Hippocampal formation (tissue), 2 donors: ENCODE results near the gene UTP3.
"Not testable (repeated sequence)": the region's sequence is repeated elsewhere in the genome, so short reads cannot be mapped to it uniquely, and the experiment has no call there.

ENCODE experiments used
- DNase-seq, 2 donors: peaks; one replicate each; lab custom pipeline; 2025; lab: John Stamatoyannopoulos, UW

UTP3 gene

DNA sequence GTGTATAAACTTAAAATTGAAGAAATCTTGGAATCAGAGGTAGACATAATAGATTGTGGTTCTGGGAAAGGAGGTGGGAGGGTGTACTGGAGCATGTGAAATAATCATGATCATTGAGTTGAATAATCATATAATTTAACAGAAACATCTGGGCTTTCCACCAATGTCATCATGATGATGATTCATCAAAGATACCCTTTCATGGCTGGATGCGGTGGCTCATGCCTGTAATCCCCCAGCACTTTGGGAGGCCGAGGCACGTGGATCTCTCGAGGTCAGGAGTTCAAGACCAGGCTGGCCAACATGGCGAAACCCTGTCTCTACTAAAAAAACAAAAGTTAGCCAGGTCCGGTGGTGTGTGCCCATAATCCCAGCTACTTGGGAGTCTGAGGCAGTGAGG, 26.8 kb downstream of the UTP3 start:
- no peak for DNase-seq

DNA sequence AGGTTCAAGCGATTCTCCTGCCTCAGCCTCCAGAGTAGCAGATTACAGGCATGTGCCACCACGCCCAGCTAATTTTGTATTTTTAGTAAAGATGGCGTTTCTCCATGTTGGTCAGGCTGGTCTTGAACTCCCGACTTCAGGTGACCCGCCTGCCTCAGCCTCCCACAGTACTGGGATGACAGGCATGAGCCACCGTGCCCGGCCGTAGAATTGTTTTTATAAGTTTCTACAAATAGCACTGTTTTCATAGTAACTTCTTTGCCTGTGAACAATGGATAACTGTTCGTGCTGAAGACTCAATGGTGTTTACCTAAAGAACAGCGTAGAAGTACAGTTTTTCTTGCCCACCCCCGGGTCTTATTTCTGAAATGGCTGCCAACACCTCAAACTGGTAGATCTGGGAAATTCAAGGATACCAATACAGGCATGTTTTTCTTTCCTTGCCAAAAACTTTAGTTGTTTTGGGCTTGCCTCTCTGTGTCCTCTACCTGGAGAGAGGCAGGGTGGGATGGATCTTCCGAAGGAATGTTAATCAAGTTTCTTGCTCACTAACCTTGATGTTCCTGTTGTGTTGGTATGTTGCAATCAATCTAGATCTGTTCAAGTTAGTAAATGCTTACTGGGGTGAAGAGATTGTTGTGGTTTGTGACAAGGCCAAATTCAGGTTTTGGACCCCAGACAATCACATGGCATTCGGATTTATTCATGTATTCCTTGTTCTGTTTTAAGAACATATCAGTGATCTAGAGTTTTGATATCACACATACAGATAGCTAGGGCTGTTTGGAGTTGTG, 30.7 kb downstream of the UTP3 start:
- DNase-seq: no peak

DNA sequence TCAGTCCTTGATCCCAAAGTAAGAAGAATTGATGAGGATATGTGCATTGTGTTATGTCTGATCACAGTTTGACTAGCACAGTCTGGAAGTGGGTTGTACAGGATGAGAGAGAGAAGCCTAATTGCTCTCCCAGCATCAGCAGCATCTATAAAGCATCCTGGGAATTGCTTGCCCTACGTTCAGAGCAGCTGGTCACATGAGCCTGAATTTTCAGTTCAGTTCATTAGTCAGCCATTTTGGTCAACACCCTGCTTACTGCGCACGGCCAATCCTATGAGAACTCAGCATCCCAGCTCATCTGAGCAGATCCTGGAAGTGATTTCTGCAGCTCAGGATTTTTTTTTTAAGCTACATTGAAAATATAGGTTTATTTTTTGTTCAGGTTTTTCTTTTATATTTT, 33.4 kb downstream of the UTP3 start, which contains the start of gene RUFY3:
RUFY3 (plus strand) TSS at position 218 of the 400 bp plus-strand sequence. CDS start 610 bp downstream, outside the sequence.
- DNase-seq: peak; percentile 74 to 97

DNA sequence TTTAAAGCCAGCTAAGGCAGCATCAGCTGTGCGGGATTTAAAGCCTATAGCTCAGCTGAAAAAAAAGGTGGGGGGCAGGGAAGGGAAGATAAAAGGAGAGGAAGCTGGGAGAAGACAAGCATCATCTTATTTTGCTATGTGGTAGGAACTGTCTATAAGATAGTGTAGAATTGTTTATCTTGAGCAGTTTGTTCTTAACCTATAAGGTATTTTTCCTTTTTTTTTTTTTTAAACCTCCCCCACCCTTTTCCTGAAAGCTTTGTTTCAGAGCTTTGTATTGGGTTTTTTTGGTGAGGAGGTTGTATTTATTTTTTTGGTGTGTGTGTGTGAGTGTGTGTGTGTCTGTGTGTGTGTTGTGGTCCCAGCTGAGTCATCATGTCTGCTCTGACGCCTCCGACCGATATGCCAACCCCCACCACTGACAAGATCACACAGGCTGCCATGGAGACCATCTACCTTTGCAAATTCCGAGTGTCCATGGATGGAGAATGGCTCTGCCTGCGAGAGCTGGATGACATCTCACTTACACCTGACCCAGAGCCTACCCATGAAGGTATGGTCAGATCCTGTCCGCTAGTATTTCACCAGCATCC, 34.0 kb downstream of the UTP3 start:
- no peak for DNase-seq

DNA sequence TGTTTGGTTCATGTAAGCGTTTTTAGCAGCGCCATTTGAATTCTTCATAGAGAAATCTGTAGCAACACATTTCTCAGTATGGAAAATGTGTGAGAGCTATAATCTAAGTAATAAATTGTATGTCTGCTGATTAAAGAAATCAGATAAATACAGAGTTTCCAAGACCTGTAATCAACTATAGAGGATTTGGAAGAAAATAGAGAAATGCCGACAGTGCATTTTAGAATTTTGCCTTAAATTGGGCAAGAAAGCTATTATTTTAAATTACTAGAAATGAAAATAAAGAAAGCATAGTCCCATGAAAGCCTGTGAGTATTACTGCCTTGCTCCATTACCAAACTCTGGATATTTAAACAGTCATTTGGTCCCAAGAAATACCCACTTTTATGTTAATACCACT, 36.1 kb downstream of the UTP3 start:
- DNase-seq: no peak

DNA sequence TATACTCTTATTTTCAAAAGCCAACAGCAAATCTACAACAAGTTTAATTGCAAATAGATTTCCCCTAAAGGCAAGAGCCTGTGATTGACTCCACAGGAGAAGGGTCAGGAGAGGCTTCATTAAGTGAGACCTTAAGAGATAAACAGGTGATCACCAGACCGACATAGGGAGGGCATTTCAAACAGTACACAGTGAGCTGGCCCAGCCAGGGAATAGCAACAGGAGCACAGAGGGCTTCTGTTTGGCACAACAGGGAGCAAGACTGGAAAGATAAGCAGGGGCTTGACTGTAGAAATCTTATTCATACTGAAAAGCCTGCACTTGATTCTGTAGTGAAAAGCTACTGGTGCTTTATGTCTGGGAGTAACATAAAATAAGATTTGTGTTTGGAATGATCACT, 37.3 kb downstream of the UTP3 start:
- DNase-seq: no peak

DNA sequence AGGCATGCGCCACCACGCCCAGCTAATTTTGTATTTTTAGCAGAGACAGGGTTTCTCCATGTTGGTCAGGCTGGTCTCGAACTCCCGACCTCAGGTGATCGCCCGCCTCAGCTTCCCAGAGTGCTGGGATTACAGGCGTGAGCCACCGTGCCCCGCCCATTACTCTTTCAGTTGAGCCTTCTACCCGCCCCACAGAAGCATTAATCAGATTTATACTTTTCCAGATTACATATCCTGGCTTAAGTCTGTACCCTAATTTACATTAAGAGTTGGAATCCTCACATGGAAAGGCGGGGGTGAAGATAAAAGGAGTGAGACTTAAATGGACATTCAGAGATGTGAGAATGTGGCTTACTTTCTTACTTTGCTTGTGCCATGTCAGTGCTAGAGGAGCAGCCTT, 38.2 kb downstream of the UTP3 start:
- not testable (repeated sequence) for DNase-seq

DNA sequence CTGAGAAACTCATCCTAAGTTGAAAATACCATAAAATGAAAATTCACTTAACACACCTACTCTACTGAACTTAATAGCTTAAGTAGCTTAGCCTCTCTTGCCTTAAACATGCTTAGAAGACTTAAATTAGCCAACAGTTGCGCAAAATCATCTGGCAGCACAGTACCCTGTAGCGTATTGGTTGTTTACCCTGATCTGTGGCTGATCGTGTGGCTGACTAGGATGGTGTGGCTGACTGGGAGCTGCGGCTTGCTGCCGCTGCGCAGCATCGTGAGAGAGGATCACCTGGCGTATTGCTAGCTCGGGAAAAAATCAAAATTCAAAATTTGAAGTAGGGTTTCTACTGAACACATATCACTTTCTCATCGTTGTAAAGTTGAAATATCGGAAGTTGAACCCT, 39.8 kb downstream of the UTP3 start:
- DNase-seq: no peak

DNA sequence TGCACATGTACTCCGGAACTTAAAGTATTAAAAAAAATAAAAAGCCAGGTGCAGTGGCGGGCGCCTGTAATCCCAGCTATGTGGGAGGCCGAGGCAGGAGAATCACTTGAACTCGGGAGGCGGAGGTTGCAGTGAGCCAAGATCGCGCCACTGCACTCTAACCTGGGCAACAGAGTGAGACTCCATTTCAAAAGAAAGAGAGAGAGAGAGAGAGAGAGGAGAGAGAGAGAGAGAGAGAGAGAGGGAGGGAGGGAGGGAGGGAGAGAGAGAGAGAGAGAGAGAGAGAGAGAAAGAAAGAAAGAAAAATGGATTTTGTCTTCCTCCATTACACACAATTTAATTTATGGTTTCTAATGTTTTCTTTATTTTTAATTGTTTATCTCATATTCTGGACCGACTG, 44.5 kb downstream of the UTP3 start:
- DNase-seq: not testable (repeated sequence)

DNA sequence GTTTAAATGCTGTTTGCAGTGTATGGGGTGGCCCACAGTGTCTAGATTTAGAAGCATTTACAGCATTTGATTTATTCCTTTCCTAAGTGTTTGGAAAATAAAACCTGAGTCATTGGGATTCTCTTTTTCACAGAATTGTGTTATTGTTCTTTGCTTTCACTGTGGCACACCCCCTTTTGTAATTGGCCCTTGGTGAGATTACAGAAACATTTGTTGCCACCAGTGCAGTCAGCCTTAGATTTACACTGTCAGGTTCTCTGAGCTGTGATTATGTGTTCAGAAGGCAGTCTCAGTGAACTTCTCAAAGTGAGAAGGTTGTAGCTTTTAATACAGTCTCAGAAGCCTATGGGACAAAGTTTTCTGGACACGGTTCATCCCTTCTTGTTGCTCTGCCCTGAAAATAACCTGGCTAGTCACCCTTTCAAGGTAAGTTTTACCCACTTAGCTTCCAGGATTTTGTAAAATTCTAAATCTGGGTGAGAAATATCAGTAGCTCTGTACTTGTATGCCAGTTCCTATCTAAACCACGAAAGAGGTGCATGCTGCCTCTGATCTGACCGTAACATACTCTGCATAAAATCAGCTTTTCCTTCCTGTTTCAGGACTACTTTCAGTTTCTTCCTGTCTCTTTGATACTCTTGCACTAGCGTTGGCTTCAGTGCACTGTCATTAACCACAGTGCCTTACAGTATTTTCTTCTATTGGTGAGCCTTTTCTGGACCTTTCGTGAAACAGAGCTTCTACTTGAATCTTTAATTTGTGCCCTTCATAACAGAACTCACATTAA, 46.0 kb downstream of the UTP3 start:
- DNase-seq: peak in 1 of 2 donors; percentile 31

DNA sequence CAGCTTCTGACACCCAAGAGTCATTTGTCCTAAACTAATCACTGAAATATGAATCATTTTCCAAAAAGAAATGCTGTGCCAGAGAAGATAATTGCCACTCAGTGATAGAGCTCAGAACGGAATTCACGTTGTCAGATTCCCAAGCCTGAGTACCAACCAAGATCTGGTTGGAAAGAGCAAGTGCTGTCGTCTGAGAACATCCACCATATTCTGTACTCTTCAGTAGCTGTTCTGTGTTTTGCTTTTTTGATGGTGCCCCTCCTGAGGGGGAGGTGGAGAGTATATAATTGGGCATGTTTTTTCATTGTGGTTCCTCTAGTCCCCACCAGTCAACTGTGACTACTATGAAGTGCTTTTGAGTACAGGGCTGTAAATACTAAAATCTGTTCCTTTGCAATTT, 46.6 kb downstream of the UTP3 start:
- DNase-seq: no peak

DNA sequence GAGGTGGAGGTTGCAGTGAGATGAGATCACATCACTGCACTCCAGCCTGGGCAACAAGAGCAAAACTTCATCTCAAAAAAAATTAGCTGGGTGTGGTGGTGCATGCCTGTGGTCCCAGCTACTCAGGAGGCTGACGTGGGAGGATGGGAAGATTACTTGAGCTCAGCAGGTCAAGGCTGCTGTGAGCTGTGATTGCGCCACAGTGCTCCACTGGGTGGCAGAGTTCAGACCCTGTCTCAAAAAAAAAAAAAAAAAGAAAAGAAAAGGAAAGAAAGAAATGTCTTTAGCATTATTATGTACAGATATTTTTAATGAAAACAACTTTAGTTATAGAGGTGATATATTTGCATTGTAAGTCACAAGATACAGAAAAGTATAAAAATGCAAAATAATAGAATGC, 47.6 kb downstream of the UTP3 start:
- DNase-seq: not testable (repeated sequence)

DNA sequence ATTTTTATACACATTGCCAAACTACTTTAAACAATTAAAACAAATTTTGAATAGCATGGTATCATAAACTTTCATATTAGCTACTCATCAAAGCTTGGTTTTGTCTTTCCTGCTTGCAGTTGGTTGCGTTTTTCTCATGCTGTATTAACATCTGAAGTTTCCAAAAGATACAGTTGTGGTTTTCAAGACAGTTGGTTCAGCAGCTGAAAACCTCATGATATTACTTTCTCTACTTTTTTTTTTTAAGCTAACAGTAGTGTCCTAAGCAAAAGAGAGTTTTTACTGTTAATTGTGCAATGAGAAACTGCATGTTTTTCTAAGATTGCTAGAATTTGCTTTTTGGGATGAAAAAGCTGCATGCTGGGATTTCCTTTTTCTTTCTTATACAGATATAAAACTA, 48.7 kb downstream of the UTP3 start:
- no peak for DNase-seq

DNA sequence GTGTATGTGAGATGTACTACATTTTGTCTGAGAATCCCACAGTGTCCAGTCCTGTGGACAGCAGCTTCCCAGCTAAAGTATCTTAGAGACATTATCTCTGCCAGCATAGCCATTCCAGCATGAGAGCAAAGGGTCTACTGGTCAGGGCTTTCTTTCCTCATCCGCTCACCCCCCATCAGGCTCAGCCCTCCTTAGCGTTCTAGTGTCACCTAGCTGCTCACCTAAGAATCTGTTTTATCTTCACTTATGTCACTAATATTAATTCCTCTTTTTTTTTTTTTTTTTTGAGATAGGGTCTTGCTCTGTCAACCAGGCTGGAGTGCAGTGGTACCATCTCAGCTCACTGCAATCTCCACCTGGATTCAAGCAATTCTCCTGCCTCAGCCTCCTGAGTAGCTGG, 49.1 kb downstream of the UTP3 start:
- DNase-seq: no peak

DNA sequence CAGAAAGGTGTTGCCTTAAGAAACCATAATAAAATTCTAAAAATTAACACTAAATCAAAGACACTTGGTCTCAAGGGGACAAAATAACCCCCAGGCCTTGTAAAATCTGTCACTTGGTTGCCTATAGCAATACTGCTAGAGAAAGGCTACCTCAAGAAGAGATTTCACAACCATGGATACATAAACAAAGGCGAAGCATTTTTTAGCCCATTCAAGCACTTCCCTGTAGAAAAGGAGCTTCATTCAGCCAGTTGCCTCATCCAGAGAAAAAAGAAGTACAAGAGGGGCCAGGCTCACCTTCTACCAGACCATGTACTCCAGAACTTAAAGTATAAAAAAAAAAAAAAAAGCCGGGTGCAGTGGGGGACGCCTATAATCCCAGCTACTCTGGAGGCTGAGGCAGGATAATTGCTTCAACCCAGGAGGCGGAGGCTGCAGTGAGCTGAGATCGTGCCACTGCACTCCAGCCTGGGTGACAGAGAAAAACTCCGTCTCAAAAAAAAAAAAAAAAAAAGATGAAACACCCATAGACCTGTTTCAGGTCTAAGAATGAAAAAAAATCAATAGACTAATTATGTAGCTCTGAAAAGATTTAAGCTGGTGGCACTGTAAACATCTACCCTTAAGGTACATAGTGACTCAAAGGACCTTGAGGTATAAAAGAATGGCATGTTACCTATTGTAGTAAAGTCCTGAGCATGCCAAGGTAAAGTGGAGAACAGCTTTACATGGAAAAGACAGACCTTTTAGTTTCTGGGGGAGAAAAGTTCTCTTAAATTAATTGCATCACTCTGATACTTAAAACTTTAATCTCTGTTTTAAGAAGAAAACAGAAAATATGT, 51.4 kb downstream of the UTP3 start:
- no peak for DNase-seq
